Measurements from ENCODE around the gene PRAME. TPM values are rescaled to one million over a fixed set of nuclear protein-coding genes. Genes with fewer than 3 reads are reported as not detected.

Gene PRAME
- total RNA-seq, 1 donor from 2014 or later: not detected

DNA sequence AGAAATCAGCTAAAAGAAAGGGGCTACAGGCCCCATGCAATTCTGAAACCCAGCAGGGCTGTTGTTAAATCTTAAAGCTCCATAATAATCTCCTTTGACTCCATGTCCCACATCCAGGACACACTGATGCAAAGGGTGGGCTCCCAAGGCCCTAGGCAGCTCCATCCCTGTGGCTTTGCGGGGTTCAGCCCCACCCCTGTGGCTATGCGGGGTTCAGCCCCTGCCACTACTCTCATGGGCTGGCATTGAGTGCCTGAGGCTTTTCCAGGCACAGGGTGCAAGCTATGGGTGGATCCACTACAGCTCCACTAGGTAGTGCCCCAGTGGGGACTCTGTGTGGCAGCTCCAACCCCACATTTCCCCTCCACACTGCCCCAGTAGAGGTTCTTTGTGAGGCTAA lies 30.3 kb downstream of the PRAME start:
- Mint-ChIP-seq H3K4me3 (ENCODE audit: unreplicated experiment) (no peak overlapping the region), H3K4me1 (ENCODE audit: low read depth) (no peaks in the 10 kb centered on the region), H3K36me3 (ENCODE audit: low read depth) (no peaks in the 10 kb centered on the region), H3K9me3 (ENCODE audit: low read depth) (no peaks in the 10 kb centered on the region), H3K27me3 (ENCODE audit: low read depth) (peaks cover 20% of the 10 kb centered on the region), H3K27ac (ENCODE audit: unreplicated experiment) (no peak overlapping the region)
- DNase-seq (ENCODE audit: low spot score): no peak
- TF ChIP-seq, protein P1, sequence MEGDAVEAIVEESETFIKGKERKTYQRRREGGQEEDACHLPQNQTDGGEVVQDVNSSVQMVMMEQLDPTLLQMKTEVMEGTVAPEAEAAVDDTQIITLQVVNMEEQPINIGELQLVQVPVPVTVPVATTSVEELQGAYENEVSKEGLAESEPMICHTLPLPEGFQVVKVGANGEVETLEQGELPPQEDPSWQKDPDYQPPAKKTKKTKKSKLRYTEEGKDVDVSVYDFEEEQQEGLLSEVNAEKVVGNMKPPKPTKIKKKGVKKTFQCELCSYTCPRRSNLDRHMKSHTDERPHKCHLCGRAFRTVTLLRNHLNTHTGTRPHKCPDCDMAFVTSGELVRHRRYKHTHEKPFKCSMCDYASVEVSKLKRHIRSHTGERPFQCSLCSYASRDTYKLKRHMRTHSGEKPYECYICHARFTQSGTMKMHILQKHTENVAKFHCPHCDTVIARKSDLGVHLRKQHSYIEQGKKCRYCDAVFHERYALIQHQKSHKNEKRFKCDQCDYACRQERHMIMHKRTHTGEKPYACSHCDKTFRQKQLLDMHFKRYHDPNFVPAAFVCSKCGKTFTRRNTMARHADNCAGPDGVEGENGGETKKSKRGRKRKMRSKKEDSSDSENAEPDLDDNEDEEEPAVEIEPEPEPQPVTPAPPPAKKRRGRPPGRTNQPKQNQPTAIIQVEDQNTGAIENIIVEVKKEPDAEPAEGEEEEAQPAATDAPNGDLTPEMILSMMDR (IDR thresholded peaks at IDR 0.05): no peak

DNA sequence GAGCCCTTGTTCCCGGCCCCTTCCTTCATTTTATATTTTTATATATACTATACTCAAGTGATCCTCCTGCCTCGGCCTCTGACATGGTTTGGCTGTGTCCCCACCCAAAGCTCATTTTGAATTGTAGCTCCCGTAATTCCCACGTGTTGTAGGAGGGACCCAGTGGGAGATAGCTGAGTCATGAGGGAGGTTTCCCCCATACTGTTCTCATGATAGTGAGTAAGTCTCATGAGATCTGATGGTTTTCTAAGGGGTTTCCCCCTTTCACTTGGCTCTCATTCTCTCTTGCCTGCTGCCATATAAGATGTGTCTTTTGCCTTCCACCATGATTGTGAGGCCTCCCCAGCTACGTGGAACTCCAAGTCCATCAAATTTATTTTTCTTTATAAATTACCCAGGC lies 31.8 kb downstream of the PRAME start:
- H3K9me3 Mint-ChIP-seq (ENCODE audit: low read depth): no peaks in the 10 kb centered on the region
- no peak overlapping the region for H3K27ac Mint-ChIP-seq (ENCODE audit: unreplicated experiment)
- no peak overlapping the region for H3K4me3 Mint-ChIP-seq (ENCODE audit: unreplicated experiment)
- DNase-seq (ENCODE audit: low spot score): no peak
- peaks cover 26% of the 10 kb centered on the region for H3K27me3 Mint-ChIP-seq (ENCODE audit: low read depth)
- no peaks in the 10 kb centered on the region for H3K36me3 Mint-ChIP-seq (ENCODE audit: low read depth)
- TF ChIP-seq, protein P1 (IDR thresholded peaks at IDR 0.05): no peak
- H3K4me1 Mint-ChIP-seq (ENCODE audit: low read depth): no peaks in the 10 kb centered on the region

DNA sequence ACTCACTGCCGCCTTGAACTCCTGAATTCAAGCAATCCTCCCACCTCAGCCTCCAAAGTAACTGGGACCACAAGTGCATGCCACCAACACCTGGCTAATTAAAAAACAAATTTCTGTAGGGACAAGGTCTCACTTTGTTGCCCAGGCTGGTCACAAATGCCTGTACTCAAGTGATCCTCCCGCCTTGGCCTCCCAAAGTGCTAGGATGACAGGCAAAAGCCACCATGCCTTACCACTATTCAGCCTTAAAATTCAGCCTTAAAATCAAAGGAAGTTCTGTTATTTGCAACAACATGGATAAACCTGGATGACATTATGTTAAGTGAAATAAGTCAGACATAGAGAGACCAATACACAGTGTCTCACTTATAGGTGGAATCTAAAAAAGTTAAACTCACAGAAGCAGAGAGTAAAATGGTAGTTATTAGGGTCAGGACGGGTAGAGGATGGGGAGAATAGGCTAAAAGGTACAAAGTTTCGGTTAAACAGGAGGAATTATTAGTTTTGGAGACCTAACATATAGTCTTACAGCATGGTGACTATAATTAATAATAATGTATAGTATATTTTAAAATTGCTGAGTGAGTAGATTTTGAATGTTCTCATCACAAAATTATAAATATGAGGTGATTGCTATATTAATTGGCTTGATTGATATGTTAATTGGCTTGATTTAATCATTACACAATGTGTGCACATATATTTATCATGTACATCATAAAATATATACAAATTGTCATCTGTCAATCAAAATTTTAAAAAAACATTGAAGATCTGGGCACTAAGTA lies 32.7 kb downstream of the PRAME start:
- TF ChIP-seq, protein P1 (IDR thresholded peaks at IDR 0.05): no peak
- Mint-ChIP-seq H3K36me3 (ENCODE audit: low read depth) (no peaks in the 10 kb centered on the region), H3K4me1 (ENCODE audit: low read depth) (no peaks in the 10 kb centered on the region), H3K4me3 (ENCODE audit: unreplicated experiment) (no peak overlapping the region), H3K9me3 (ENCODE audit: low read depth) (no peaks in the 10 kb centered on the region), H3K27ac (ENCODE audit: unreplicated experiment) (no peak overlapping the region), H3K27me3 (ENCODE audit: low read depth) (peaks cover 26% of the 10 kb centered on the region)
- no peak for DNase-seq (ENCODE audit: low spot score)

DNA sequence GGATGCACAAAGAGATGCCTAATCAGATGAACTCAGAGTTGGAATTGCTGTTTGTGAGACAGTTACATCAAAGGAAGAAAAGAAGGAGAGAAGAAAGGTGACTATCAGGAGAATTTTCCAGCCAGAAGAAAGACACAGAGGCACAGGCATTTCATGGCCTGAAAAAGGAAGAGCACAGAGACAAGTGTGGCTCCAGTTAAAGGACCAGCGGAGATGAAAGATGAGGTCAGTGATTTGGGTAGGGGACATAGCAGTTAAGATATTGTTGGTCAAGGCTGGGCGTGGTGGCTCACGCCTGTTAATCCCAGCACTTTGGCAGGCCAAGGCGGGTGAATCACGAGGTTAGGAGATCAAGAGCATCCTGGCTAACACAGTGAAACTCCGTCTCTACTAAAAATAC lies 35.6 kb downstream of the PRAME start:
- Mint-ChIP-seq H3K4me3 (ENCODE audit: unreplicated experiment) (no peak overlapping the region), H3K27me3 (ENCODE audit: low read depth) (peaks cover 24% of the 10 kb centered on the region), H3K4me1 (ENCODE audit: low read depth) (no peaks in the 10 kb centered on the region), H3K36me3 (ENCODE audit: low read depth) (no peaks in the 10 kb centered on the region), H3K9me3 (ENCODE audit: low read depth) (no peaks in the 10 kb centered on the region), H3K27ac (ENCODE audit: unreplicated experiment) (no peak overlapping the region)
- no peak for DNase-seq (ENCODE audit: low spot score)
- TF ChIP-seq, protein P1 (IDR thresholded peaks at IDR 0.05): no peak

DNA sequence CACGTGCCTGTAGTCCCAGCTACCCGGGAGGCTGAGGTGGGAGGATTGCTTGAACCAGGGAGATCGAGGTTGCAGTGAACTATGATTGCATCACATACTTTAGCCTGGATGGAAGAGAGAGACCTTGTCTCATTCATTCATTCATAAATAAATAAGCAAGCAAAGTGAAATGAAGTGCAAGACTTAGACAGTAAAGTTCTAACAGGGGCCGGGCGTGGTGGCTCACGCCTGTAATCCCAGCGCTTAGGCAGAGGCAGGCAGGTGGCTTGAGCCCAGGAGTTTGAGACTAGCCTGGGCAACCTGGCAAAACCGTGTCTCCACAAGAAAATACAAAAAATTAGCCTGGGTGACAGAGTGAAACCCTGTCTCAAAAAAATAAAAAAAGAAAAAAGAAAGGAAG lies 37.4 kb downstream of the PRAME start:
- no peak for DNase-seq (ENCODE audit: low spot score)
- TF ChIP-seq, protein P1 (IDR thresholded peaks at IDR 0.05): no peak
- no peak overlapping the region for H3K4me3 Mint-ChIP-seq (ENCODE audit: unreplicated experiment)
- H3K36me3 Mint-ChIP-seq (ENCODE audit: low read depth): no peaks in the 10 kb centered on the region
- H3K9me3 Mint-ChIP-seq (ENCODE audit: low read depth): no peaks in the 10 kb centered on the region
- H3K27me3 Mint-ChIP-seq (ENCODE audit: low read depth): peaks cover 25% of the 10 kb centered on the region
- H3K27ac Mint-ChIP-seq (ENCODE audit: unreplicated experiment): no peak overlapping the region
- no peaks in the 10 kb centered on the region for H3K4me1 Mint-ChIP-seq (ENCODE audit: low read depth)

All from chondrocyte (in vitro differentiated cells).